HEK293 (cell line): ENCODE results near the gene SLC22A31.
A peak's percentile ranks its signal among the peaks of the same experiment; 100 is the strongest.
"Not testable (repeated sequence)": the region's sequence is repeated elsewhere in the genome, so short reads cannot be mapped to it uniquely, and the experiment has no call there.

Experiments
- CTCF ChIA-PET: fragments of 350-600 bp; formaldehyde crosslinking; extraction: SDS; loops from one replicate; lab custom pipeline; 2021; ENCODE audit warnings: antibody characterized with exemption; lab: Yijun Ruan, JAX
- POLR2A ChIA-PET: fragments of 300-600 bp; formaldehyde crosslinking; extraction: SDS; loops from one replicate; lab custom pipeline; 2020; ENCODE audit warnings: antibody characterized with exemption, inconsistent platforms; lab: Yijun Ruan, JAX
- H3K27ac ChIP-seq: fragments of 200-500 bp; sonication (Bioruptor generic); 2 replicates; pipeline ENCODE4 v1.5.1; 2014; ENCODE audit warnings: low read depth, low read length, control low read depth, inconsistent platforms; ENCODE audit errors: extremely low read depth
- H3K36me3 ChIP-seq, 2 experiments: fragments of 200-500 bp in 1 of 2; sonication (Bioruptor generic) in 1 of 2; 1 replicate in 1 of 2; 2 replicates in 1 of 2; pipeline ENCODE4 v1.5.1; 2014 to 2017; ENCODE audit warnings: inconsistent platforms in 2 of 2, low read length in 2 of 2; ENCODE audit not compliant: control insufficient read depth in 2 of 2, insufficient read depth in 1 of 2
- H3K4me1 ChIP-seq: fragments of 200-500 bp; sonication (Bioruptor generic); 2 replicates; pipeline ENCODE4 v1.5.1; 2014; ENCODE audit warnings: mild to moderate bottlenecking, low read length, inconsistent platforms; ENCODE audit not compliant: control insufficient read depth, insufficient read depth
- H3K4me3 ChIP-seq: 2 replicates; pipeline ENCODE4 v1.5.1; 2011; ENCODE audit warnings: low read depth, mild to moderate bottlenecking, control low read depth, low read length, moderate library complexity
- H3K9me3 ChIP-seq: fragments of 200-500 bp; sonication (Bioruptor generic); 2 replicates; pipeline ENCODE4 v1.5.1; 2014; ENCODE audit warnings: low read depth, low read length, inconsistent platforms; ENCODE audit not compliant: control insufficient read depth, insufficient read depth
- EGR2 ChIP-seq: fragments of 450-650 bp; formaldehyde crosslinking; IDR thresholded peaks from 2 replicates; pipeline ENCODE4 v1.5.1; 2016; ENCODE audit warnings: low read depth, missing biosample characterization, missing genetic modification characterization
- GLIS2 ChIP-seq: fragments of 450-650 bp; formaldehyde crosslinking; IDR thresholded peaks from 2 replicates; pipeline ENCODE4 v1.5.1; 2016; ENCODE audit warnings: missing biosample characterization, missing genetic modification characterization
- ZFHX2 ChIP-seq: fragments of 450-650 bp; formaldehyde crosslinking; conservative IDR thresholded peaks from 2 replicates; pipeline ENCODE4 v1.5.1; 2016; ENCODE audit warnings: missing biosample characterization, missing genetic modification characterization
- ZNF138 ChIP-seq: fragments of 450-650 bp; formaldehyde crosslinking; IDR thresholded peaks from 2 replicates; pipeline ENCODE4 v1.5.1; 2016; ENCODE audit warnings: missing biosample characterization, missing genetic modification characterization, borderline replicate concordance
- ZNF19 ChIP-seq: fragments of 450-650 bp; formaldehyde crosslinking; IDR thresholded peaks from 2 replicates; pipeline ENCODE4; 2016; ENCODE audit warnings: missing biosample characterization, missing genetic modification characterization, low read depth
- ZNF776 ChIP-seq: fragments of 450-650 bp; formaldehyde crosslinking; IDR thresholded peaks from 2 replicates; pipeline ENCODE4 v1.5.0; 2017; ENCODE audit warnings: missing biosample characterization, missing genetic modification characterization, borderline replicate concordance
- TF ChIP-seq, protein P1 (sequence below): fragments of 450-650 bp; formaldehyde crosslinking; conservative IDR thresholded peaks from 2 replicates; pipeline ENCODE4 v1.5.1; 2016; ENCODE audit warnings: low read depth, missing biosample characterization, missing genetic modification characterization
- TF ChIP-seq, protein P2 (sequence below): fragments of 450-650 bp; formaldehyde crosslinking; IDR thresholded peaks from 2 replicates; pipeline ENCODE4 v1.5.1; 2016; ENCODE audit warnings: missing biosample characterization, missing genetic modification characterization, borderline replicate concordance

The SLC22A31 gene

DNA sequence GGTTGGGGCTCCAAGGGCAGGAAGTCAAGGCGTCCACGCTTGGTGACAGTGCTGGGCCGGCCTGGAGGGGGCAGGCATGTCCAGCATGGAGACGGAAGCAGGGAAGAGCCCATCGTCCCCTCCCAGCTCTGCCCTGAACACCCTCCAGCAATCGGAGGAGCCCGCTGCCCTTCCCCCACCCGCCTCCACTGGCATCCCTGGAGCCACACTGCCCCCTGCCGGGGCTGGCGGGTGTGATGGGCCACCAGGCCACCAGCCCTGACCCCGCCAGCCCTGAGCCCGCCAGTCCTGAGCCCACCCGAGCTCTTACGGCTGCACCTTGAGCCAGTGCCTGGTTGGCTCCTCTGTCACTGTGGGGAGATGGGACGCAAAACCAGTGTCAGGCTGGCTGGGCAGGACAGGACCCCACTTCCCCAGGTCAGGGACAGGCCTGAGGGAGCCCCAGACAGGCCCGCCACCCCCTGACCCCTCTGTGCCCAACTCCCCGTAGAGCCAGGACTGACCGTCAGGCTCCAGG lies 32.9 kb downstream of the SLC22A31 start (continued):
- no peak for TF ChIP-seq ZNF776 (tag by site-specific recombination)

DNA sequence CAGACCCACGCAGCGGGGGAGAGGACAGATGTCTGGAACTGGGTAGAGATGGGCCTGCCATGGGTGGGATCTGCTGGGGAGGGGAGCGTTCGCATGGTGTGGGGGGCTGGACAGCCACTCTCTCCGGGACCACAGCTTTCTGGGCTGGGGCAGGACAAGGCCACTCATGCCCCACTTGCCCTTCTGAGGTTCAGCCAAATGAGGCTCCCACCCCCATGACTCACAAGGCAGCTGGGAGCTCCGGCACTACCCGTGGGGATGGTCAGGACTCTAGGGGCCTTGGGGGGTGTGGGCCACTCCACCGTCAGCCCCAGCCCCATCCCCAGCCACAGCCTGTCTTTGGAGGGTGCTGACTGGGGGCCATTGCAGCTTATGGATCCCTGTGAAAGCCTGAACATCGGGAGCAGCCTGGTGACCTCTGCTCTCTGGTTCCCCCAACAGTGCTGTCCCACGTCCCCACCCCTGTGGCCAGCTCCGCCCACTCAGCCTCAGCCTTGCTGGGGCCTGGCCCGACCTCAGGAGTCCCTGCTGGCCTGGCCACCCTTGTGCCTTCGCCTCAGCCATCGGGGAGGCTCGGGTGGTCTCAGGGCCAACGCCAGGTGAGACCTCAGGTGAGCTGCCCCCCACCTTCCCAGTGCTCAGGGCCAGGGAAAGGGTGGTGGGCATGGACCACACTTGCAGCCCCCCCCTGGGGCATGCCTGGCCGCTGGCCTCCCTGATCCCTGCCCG lies 33.5 kb downstream of the SLC22A31 start:
- Histone ChIP-seq H3K36me3 (no peaks in the 10 kb centered on the region), H3K27ac (peak overlapping the region; percentile 36; the same call in 1 of the 2 replicates), H3K4me1 (peaks cover 2% of the 10 kb centered on the region; the same call in 1 of the 2 replicates), H3K9me3 (no peaks in the 10 kb centered on the region), H3K4me3 (no peak overlapping the region)
- ChIA-PET POLR2A (interaction anchor here (1.5 to 2.2 kb wide), 3 partner anchors 51 to 357 kb away, joined by 3 to 15 read pairs (median 5); partner anchors contain the start of genes APRT and ZNF778), CTCF (interaction anchor here (0.6 to 1.7 kb wide), 32 partner anchors 11 to 717 kb away, joined by 3 to 19 read pairs (median 3); partner anchors contain the start of genes APRT and ZNF778)
- 0 out of 2 replicates have a peak, but pooled peaks have one; percentile 34 for TF ChIP-seq ZNF138 (tag by site-specific recombination)
- TF ChIP-seq, protein P1, sequence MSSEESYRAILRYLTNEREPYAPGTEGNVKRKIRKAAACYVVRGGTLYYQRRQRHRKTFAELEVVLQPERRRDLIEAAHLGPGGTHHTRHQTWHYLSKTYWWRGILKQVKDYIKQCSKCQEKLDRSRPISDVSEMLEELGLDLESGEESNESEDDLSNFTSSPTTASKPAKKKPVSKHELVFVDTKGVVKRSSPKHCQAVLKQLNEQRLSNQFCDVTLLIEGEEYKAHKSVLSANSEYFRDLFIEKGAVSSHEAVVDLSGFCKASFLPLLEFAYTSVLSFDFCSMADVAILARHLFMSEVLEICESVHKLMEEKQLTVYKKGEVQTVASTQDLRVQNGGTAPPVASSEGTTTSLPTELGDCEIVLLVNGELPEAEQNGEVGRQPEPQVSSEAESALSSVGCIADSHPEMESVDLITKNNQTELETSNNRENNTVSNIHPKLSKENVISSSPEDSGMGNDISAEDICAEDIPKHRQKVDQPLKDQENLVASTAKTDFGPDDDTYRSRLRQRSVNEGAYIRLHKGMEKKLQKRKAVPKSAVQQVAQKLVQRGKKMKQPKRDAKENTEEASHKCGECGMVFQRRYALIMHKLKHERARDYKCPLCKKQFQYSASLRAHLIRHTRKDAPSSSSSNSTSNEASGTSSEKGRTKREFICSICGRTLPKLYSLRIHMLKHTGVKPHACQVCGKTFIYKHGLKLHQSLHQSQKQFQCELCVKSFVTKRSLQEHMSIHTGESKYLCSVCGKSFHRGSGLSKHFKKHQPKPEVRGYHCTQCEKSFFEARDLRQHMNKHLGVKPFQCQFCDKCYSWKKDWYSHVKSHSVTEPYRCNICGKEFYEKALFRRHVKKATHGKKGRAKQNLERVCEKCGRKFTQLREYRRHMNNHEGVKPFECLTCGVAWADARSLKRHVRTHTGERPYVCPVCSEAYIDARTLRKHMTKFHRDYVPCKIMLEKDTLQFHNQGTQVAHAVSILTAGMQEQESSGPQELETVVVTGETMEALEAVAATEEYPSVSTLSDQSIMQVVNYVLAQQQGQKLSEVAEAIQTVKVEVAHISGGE (tag by site-specific recombination) = no peak
- TF ChIP-seq, protein P2, sequence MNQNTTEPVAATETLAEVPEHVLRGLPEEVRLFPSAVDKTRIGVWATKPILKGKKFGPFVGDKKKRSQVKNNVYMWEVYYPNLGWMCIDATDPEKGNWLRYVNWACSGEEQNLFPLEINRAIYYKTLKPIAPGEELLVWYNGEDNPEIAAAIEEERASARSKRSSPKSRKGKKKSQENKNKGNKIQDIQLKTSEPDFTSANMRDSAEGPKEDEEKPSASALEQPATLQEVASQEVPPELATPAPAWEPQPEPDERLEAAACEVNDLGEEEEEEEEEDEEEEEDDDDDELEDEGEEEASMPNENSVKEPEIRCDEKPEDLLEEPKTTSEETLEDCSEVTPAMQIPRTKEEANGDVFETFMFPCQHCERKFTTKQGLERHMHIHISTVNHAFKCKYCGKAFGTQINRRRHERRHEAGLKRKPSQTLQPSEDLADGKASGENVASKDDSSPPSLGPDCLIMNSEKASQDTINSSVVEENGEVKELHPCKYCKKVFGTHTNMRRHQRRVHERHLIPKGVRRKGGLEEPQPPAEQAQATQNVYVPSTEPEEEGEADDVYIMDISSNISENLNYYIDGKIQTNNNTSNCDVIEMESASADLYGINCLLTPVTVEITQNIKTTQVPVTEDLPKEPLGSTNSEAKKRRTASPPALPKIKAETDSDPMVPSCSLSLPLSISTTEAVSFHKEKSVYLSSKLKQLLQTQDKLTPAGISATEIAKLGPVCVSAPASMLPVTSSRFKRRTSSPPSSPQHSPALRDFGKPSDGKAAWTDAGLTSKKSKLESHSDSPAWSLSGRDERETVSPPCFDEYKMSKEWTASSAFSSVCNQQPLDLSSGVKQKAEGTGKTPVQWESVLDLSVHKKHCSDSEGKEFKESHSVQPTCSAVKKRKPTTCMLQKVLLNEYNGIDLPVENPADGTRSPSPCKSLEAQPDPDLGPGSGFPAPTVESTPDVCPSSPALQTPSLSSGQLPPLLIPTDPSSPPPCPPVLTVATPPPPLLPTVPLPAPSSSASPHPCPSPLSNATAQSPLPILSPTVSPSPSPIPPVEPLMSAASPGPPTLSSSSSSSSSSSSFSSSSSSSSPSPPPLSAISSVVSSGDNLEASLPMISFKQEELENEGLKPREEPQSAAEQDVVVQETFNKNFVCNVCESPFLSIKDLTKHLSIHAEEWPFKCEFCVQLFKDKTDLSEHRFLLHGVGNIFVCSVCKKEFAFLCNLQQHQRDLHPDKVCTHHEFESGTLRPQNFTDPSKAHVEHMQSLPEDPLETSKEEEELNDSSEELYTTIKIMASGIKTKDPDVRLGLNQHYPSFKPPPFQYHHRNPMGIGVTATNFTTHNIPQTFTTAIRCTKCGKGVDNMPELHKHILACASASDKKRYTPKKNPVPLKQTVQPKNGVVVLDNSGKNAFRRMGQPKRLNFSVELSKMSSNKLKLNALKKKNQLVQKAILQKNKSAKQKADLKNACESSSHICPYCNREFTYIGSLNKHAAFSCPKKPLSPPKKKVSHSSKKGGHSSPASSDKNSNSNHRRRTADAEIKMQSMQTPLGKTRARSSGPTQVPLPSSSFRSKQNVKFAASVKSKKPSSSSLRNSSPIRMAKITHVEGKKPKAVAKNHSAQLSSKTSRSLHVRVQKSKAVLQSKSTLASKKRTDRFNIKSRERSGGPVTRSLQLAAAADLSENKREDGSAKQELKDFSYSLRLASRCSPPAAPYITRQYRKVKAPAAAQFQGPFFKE (tag by site-specific recombination) = peak; percentile 18; the same call in 1 of the 2 replicates
- TF ChIP-seq ZNF19 (tag by site-specific recombination) = no peak
- TF ChIP-seq GLIS2 (tag by site-specific recombination) = peak; percentile 44; the same call in 1 of the 2 replicates

DNA sequence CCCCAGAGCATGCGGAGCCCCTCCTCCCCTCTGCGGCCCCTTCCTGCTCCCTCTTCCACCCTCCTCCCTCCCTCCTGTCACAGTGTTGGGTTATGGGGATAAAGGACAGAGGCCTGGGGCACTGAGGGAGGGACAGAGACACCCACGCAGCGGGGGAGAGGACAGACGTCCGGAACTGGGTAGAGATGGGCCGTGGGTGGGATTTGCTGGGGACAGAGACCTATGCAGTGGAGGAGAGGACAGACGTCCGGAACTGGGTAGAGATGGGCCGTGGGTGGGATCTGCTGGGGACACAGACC lies 34.7 kb downstream of the SLC22A31 start:
- CTCF ChIA-PET, POLR2A ChIA-PET, H3K27ac ChIP-seq: not testable (repeated sequence)

More for the DNA sequence above, 34.7 kb downstream of the SLC22A31 start:
- not testable (repeated sequence) for H3K4me3 ChIP-seq, H3K36me3 ChIP-seq, H3K4me1 ChIP-seq, H3K9me3 ChIP-seq
- TF ChIP-seq ZFHX2 (tag by site-specific recombination) (peak; percentile 22; the same call in 1 of the 2 replicates), EGR2 (tag by site-specific recombination) (0 out of 2 replicates have a peak, but pooled peaks have one; percentile 24)
